ENCODE results near the gene ZNF467.

ZNF467 gene

GRCh38 chr7:149769915-149770314 lies 3.5 kb downstream of the ZNF467 start:
- DNase-seq = no peak

- no peak for DNase-seq
Measured at GRCh38 chr7:149768931-149769330, 4.5 kb downstream of the ZNF467 start.

- DNase-seq = no peak
Measured at GRCh38 chr7:149767068-149767467, 6.3 kb downstream of the ZNF467 start.

DNA sequence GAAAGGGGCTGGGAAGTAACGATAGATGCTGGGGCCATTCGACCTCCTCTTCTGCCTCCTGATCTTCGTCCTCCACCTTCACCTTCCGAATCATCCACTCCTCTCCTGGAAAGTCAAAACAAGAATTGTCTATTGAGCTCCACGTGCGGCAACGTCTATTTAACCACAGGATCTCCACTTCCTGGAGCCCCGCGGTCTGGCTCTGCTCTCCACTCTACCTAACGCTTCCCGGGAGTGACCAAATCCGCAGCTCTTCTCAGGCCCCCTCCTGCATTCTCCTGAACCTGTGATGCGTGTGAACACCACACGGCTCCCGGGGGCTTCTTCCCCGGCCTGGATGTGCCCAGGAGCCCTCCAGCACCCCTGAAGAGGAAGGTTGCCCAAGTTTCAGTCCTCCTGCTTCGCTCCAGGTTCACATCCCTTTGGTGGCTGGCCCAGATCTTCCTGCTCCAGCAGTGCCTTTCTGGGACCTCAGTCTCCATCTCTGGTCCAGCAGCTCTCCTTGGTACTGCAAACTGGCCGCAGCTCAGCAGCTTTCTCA lies 7.2 kb downstream of the ZNF467 start:
- DNase-seq = no peak

GRCh38 chr7:149765399-149766121 lies 7.8 kb downstream of the ZNF467 start:
- no peak for DNase-seq

GRCh38 chr7:149764481-149765398 lies 8.6 kb downstream of the ZNF467 start:
- no peak for DNase-seq

DNA sequence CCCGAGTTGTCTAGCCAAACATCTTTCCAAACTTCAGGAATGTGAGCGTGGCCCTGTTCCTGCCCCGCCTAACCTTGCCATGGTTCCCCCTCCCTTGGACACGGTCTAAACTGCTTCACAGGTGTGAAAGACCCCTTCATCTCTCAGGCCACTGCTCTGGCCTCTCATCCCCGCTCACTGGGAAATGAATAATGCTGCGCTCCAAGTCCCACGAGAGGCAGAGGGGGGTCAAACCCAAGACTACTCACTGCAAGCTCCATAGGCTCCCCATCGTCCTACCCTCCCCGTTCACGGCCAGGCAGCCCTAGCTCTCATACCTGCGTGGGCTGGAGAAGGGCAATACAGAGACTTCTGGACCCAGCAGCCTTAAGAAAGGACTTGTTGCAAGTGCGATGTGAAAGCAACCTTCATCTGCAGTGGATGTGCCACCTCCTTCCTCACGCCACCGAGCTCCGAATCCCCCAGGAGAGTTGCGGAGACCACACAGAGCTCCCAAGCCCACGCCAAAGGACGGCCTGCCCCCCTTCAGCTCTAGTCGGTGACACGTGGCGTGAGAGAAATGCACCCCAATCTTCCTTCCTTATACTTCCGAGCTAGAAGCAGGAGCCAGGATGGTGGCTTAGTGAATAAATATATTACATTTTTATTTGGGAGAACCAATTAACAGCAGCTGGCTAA lies 9.7 kb downstream of the ZNF467 start:
- DNase-seq = no peak

DNA sequence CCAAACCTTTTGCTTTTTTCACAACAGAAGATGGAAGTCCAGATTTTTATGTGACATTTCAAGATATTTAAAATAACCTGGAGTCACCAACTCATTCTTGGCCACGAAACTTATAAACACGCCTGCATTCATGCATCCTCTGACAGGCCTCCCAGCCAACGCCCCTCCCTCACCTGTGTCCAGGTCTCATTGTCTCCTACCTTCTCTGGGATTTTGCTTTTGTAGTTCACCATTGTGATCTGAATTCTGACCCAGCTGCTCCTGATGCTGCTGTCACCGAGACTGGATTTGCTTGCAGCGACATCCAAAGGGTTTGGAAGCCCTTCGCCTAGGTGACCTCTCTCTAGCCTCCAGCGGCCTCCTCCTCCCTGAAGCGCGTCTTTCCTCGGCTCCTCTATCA lies 10.8 kb downstream of the ZNF467 start:
- no peak for DNase-seq

- DNase-seq = no peak
Measured at GRCh38 chr7:149762089-149762488, 11.3 kb downstream of the ZNF467 start.

- DNase-seq = no peak
Measured at GRCh38 chr7:149761307-149761706, 12.1 kb downstream of the ZNF467 start.

DNA sequence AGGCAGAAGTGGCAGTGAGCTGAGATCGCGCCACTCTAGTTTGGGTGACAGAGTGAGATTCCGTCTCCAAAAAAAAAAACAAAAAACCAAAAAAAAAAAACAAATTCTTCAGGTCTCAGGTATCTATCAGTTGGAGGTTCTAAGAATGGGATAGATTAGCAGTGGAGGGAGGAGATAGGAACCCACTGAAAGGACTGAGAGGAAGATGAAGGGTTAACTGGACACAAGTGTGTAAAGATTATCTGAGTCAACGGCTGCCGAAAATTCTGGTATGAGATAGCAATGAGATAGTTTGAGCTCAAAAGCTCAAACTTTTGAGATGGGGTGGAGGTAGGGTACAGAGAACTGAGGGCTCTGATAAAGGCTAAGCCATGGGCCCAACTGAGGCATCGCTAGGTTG lies 12.8 kb downstream of the ZNF467 start:
- DNase-seq = no peak

GRCh38 chr7:149759093-149759860 lies 14.1 kb downstream of the ZNF467 start:
- no peak for DNase-seq

- no peak for DNase-seq
Measured at GRCh38 chr7:149753375-149754233, 19.8 kb downstream of the ZNF467 start.

GRCh38 chr7:149752646-149753045 lies 20.7 kb downstream of the ZNF467 start:
- no peak for DNase-seq

- DNase-seq = no peak
Measured at GRCh38 chr7:149751043-149751775, 22.2 kb downstream of the ZNF467 start.

DNA sequence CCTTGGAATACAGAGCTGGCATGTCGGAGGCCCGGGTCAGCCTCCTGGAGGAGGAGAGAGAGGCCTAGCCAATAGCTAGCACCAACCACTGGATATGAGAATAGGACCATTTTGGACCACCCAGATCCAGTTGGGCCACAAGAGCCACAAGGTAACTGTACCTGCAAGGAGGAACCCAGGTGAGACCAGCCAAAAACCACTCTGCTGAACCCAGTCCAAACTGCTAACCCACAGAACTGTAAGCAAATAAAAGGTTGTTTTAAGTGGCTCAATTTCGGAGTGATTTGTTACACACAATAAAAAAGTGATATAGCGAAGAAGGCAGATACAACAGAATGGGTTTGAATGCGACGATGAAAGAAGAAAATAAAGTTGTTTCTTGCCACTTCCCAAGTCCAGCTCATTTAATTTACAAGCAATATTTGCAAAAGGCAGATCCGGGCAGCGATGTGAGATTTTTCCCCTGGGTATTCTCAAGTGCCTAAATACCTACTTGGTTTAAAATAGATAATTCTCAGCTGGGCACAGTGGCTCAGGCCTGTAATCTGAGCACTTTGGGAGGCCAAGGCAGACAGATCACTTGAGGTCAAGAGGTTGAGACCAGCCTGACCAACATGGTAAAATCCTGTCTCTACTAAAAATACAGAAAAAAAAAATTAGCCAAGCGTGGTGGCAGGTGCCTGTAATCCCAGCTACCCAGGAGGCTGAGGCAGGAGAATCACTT lies 23.1 kb downstream of the ZNF467 start:
- no peak for DNase-seq

DNA sequence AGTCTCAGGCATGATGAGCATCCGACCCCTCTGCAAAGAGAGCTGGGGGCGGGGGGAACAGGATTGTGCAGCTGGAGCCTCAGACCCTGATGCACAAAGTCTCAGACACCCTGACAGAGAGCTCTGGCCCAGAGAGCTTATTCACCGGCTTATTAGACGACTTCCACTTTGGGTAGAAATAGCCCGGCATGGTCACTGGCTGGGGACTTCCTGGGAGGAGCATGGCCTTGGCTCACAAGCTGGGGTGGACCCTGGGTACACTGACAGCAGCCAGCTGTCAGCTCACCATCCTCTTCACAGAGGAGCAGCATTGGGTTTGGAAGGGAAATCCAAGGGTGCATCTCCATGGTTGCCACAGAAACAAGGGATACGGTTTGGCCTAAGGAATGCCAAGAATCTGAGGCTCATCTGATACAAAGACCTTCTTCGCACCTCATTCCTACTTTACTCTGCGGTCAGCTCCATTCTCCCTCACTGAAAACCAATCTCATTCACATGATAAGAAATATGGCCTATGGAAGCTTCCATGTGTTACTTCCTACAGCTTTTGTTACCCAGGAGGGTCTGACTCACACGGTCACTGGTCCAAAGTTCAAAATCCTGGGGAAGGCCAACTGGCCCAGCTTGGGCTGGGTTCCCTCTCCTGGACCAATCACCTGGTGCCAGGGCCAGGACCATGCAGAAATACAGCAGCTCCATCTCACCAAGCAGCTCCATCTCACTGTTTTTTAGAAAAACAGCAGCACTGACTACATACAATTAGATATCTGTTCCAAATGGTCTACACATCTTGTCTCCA lies 25.1 kb downstream of the ZNF467 start:
- DNase-seq = no peak

GRCh38 chr7:149743476-149744255 lies 29.7 kb downstream of the ZNF467 start:
- no peak for DNase-seq

Measured in NCI-H187 (cell line).